WERI-Rb-1 (cell line): ENCODE measurements around the gene OSBP2.

Experiments used
- DNase-seq: peaks from one replicate; pipeline ENCODE4 v3.0.0-alpha.2; 2020
- H3K27ac ChIP-seq: fragments of 250-450 bp; sonication (Bioruptor Pico); 2 replicates; pipeline ENCODE4 v1.5.1; 2020; ENCODE audit warnings: mild to moderate bottlenecking, moderate library complexity
- H3K27me3 ChIP-seq: fragments of 250-450 bp; sonication (Bioruptor Pico); 2 replicates; pipeline ENCODE4 v1.5.1; 2021; ENCODE audit warnings: mild to moderate bottlenecking, low read depth, moderate library complexity; ENCODE audit not compliant: insufficient read depth, severe bottlenecking
- H3K36me3 ChIP-seq: fragments of 250-450 bp; sonication (Bioruptor Pico); 2 replicates; pipeline ENCODE4 v1.5.1; 2020; ENCODE audit warnings: mild to moderate bottlenecking, moderate library complexity
- H3K4me3 ChIP-seq: 2 replicates; pipeline ENCODE4 v1.5.1; 2011; ENCODE audit warnings: low read depth, mild to moderate bottlenecking, control low read depth, low read length
- H3K9me3 ChIP-seq: fragments of 250-450 bp; sonication (Bioruptor Pico); 2 replicates; pipeline ENCODE4 v1.5.1; 2021; ENCODE audit warnings: mild to moderate bottlenecking, moderate library complexity; ENCODE audit not compliant: severe bottlenecking
- TF ChIP-seq, protein P1 (sequence below): IDR thresholded peaks from 2 replicates; pipeline ENCODE4 v1.5.1; 2011; ENCODE audit warnings: low read depth, mild to moderate bottlenecking, control low read depth, inconsistent platforms, low read length

Gene OSBP2

DNA sequence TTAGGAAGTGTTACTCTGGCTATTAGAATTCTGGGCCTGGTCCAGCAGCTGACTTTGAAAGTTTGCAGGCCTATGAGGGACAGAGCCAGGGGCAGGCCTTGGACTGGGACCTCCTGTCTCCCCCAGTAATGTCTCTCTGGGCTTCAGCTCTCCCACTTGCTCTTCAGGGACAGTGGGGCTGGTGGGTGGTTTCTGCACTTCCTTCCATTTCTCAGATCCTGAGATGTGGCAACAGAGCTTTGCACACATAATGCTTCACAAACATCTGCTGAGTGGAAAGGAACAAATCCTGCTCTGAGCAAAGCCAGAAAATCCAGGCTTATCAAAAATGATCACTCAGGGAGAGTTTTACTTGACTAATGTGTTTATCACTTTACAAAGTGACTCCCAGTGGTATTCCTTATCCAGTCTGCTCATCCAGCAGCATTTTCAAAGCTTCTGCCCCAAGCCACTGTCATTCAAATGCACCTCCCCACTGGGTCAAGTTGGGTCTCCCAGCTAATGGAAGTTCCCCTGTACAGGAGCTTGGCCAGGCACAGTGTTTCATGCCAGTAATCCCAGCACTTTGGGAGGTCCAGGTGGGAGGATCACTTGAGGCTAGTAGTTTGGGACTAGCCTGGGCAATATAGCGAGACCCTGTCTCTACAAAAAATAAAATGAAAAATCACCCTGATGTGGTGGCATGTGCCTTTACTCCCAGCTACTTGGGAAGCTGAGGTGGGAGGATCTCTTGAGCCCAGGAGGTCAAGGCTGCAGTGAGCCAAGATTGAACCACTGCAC, 13.5 kb upstream of the OSBP2 start:
- TF ChIP-seq, protein P1, sequence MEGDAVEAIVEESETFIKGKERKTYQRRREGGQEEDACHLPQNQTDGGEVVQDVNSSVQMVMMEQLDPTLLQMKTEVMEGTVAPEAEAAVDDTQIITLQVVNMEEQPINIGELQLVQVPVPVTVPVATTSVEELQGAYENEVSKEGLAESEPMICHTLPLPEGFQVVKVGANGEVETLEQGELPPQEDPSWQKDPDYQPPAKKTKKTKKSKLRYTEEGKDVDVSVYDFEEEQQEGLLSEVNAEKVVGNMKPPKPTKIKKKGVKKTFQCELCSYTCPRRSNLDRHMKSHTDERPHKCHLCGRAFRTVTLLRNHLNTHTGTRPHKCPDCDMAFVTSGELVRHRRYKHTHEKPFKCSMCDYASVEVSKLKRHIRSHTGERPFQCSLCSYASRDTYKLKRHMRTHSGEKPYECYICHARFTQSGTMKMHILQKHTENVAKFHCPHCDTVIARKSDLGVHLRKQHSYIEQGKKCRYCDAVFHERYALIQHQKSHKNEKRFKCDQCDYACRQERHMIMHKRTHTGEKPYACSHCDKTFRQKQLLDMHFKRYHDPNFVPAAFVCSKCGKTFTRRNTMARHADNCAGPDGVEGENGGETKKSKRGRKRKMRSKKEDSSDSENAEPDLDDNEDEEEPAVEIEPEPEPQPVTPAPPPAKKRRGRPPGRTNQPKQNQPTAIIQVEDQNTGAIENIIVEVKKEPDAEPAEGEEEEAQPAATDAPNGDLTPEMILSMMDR = no peak
- H3K36me3 ChIP-seq = no peaks in the 10 kb centered on the region
- H3K9me3 ChIP-seq = no peaks in the 10 kb centered on the region
- H3K4me3 ChIP-seq = no peak overlapping the region
- H3K27me3 ChIP-seq = no peaks in the 10 kb centered on the region
- peak; percentile 61 for DNase-seq
- H3K27ac ChIP-seq = peak overlapping the region; percentile 60

DNA sequence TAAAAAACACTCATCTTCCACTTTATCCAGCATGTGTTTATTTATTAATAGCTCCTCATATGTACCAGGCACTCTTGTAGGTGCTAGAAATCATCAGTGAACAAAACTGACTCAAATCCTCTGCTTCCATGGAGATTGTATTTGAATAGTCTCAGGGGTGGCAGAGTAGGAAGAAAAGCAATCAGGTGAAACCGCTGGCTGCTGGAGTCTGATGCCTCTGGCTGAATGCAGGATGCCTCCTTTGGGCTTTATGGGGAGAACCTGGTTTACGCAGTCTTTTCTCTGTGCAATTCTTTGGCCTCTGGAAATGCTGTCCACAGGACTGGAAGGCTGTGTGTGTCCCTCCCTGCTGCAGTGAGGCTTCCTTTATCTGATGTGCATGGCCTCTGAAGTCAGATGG, 12.8 kb upstream of the OSBP2 start:
- 0 out of 2 replicates have a peak overlapping the region, but pooled peaks have one; percentile 13 for H3K27ac ChIP-seq
- DNase-seq = no peak
- TF ChIP-seq, protein P1 = no peak
- no peaks in the 10 kb centered on the region for H3K9me3 ChIP-seq
- H3K4me3 ChIP-seq = no peak overlapping the region
- H3K36me3 ChIP-seq = no peaks in the 10 kb centered on the region
- H3K27me3 ChIP-seq = no peaks in the 10 kb centered on the region

DNA sequence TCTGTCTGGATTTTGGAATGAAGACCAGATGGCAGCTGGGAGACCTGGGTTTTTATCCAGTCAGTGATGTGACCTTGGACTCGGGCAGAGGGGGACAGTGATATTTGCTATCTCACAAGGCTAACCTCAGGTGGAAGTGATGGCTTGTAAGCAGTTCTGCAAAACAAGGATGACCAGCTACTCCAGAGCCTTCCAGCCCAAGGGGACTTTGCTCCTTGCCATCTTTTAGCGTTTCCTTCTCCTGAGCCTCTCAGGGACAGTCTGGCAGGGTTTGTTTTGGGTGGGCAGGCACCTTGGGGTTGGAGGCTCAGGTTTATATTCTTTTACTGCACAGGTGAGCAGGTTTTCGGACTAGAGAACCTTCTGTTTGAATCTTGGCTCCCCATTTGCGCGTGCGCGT, 9.5 kb upstream of the OSBP2 start:
- Histone ChIP-seq H3K27ac (no peak overlapping the region), H3K36me3 (no peaks in the 10 kb centered on the region), H3K27me3 (no peaks in the 10 kb centered on the region), H3K4me3 (no peak overlapping the region), H3K9me3 (no peaks in the 10 kb centered on the region)
- TF ChIP-seq, protein P1 = no peak
- no peak for DNase-seq

DNA sequence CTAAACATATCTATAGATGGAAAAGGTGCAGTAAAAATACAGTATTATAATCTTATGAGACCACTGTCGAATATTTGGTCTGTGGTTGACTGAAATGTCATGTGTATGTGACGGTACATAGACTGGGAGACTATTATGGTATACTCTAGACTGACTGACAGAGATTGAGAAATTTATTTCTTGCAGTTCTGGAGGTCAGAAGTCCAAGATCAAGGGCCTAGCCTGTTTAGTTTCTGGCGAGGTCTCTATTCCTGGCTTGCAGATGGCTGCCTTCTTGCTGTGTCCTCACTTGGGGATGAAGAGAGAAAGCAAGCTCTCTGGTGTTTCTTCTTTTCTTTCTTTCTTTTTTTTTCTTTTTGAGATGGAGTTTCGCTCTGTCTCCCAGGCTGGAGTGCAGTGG, 7.3 kb upstream of the OSBP2 start:
- H3K4me3 ChIP-seq = no peak overlapping the region
- TF ChIP-seq, protein P1 = no peak
- no peak overlapping the region for H3K27ac ChIP-seq
- H3K9me3 ChIP-seq = no peaks in the 10 kb centered on the region
- H3K36me3 ChIP-seq = no peaks in the 10 kb centered on the region
- DNase-seq = no peak
- H3K27me3 ChIP-seq = no peaks in the 10 kb centered on the region

DNA sequence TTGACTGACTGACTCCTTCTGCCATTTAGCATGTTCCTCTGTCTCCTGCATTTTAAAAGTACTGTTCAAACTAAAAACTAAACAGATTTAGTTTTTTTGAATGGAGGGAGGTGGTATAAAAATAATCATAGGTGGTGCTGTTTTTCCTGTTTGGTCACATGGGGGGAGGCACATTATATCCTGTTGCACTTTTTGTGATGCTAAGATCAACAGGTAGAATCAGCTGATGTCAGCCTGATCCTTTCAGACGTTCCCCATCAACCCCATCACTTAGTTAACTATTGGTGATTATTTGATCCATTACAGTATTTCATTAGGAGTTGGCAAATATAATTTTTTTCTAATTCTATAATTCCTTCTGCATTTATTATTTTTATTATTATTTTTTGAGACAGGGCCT, 5.1 kb upstream of the OSBP2 start:
- no peaks in the 10 kb centered on the region for H3K27me3 ChIP-seq

More for the DNA sequence above, 5.1 kb upstream of the OSBP2 start:
- TF ChIP-seq, protein P1 = no peak
- no peaks in the 10 kb centered on the region for H3K36me3 ChIP-seq
- no peak for DNase-seq
- no peak overlapping the region for H3K27ac ChIP-seq
- no peak overlapping the region for H3K4me3 ChIP-seq
- H3K9me3 ChIP-seq = no peaks in the 10 kb centered on the region
